COR-L47 (cell line): ENCODE results near the gene COPG2.

Experiments
- DNase-seq: peaks from one replicate; lab custom pipeline; 2025; lab: John Stamatoyannopoulos, UW

COPG2 gene

GRCh38 chr7:130471974-130472373, 196.6 kb downstream of the COPG2 start:
- no peak for DNase-seq

GRCh38 chr7:130468612-130469011, 199.9 kb downstream of the COPG2 start:
- DNase-seq: no peak

GRCh38 chr7:130463553-130464434, 204.8 kb downstream of the COPG2 start:
- no peak for DNase-seq

GRCh38 chr7:130461272-130461671, 207.3 kb downstream of the COPG2 start:
- DNase-seq: no peak

- no peak for DNase-seq
These were observed 210.3 kb downstream of the COPG2 start for GRCh38 chr7:130458257-130458656.
